Esophagus muscularis mucosa (tissue), 4 donors: ENCODE results near the gene CXCR2.

ENCODE experiments used
- EP300 ChIP-seq: sonication (generic); formaldehyde crosslinking; IDR thresholded peaks from one replicate; pipeline ENCODE4 v1.6.1; 2017; ENCODE audit warnings: antibody characterized with exemption
- POLR2A ChIP-seq: fragments of 450-650 bp; IDR thresholded peaks from one replicate; pipeline ENCODE4 v1.6.1; 2017; ENCODE audit warnings: antibody characterized with exemption, moderate library complexity, mild to moderate bottlenecking, low read depth
- POLR2AphosphoS5 ChIP-seq, 2 donors: sonication (generic); formaldehyde crosslinking; IDR thresholded peaks; one replicate each; pipeline ENCODE4 v1.6.1; 2017; ENCODE audit warnings: antibody characterized with exemption in 2 of 2
- TF ChIP-seq, protein P1 (sequence below), 3 experiments: fragments of 200-600 bp in 2 of 3; fragments of 450-650 bp in 1 of 3; sonication (generic) in 2 of 3; IDR thresholded peaks; one replicate each; pipeline ENCODE4 v1.5.1; 2017 to 2019; ENCODE audit warnings: antibody characterized with exemption in 3 of 3, mild to moderate bottlenecking in 2 of 3, moderate library complexity in 1 of 3

DNA sequence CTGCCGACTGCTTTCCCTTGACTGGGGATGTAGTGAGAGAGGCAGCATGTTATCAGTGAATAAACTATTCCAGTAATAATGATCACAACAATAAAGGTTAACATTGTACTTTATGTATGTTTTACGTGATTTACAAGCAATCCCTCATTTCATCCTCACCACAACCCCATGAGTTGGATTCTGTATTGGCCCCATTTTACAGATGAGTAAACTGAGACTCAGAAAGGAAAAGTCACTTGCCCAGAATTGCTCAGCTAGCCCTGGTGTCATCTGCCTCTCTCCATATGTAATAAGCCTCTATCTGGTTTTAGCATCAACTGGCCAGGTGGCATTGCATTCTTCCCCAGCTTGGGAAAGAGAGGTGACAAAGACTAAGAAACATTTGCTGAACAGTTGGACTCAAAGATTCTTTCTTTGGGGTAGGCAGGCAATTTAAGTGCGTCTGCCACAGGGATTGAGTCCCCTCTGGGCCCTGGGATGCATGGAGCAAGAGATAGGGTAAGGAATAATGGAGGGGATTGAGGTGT is 2.2 kb downstream of the CXCR2 start:
- TF ChIP-seq POLR2AphosphoS5 (IDR thresholded peaks at IDR 0.05) (no peak), POLR2A (no peak), EP300 (no peak)
- TF ChIP-seq, protein P1, sequence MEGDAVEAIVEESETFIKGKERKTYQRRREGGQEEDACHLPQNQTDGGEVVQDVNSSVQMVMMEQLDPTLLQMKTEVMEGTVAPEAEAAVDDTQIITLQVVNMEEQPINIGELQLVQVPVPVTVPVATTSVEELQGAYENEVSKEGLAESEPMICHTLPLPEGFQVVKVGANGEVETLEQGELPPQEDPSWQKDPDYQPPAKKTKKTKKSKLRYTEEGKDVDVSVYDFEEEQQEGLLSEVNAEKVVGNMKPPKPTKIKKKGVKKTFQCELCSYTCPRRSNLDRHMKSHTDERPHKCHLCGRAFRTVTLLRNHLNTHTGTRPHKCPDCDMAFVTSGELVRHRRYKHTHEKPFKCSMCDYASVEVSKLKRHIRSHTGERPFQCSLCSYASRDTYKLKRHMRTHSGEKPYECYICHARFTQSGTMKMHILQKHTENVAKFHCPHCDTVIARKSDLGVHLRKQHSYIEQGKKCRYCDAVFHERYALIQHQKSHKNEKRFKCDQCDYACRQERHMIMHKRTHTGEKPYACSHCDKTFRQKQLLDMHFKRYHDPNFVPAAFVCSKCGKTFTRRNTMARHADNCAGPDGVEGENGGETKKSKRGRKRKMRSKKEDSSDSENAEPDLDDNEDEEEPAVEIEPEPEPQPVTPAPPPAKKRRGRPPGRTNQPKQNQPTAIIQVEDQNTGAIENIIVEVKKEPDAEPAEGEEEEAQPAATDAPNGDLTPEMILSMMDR (IDR thresholded peaks at IDR 0.05): no peak
